GM19455 (cell line): Measurements from ENCODE around the gene KAT6B.
"Not testable (repeated sequence)": the region's sequence is repeated elsewhere in the genome, so short reads cannot be mapped to it uniquely, and the experiment has no call there.

Experiments
- ATAC-seq: cut with Tn5 transposase; IDR thresholded peaks from one replicate; pipeline ENCODE4 v1.9.1; 2021; ENCODE audit not compliant: unreplicated experiment

Gene KAT6B

DNA sequence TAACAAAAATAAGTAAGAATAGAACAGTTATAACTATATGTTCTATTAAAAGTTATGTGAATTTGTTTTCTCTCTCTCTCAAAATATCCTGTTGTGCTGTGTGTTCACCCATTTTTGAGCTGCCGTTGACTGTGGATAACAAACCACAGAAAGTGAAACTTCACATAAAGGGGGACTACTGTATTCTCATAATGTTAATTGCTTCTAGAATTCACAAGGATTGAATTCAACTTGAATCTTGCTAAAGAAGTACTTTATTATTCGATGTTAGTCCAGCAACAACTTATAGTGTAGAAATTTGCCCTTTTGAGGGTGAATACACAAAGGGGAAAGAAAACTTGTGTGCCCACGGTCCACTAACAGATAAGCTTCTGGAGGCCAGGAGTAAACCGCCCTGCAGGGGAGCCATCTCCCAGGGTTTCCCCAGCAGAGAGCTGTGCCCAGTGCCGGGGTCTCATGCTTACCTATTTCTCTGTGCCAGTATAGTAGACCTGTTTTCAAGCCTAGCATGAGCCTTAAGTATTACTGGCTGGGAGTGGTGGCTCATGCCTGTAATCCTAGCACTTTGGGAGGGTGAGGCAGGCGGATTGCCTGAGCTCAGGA is 87.1 kb downstream of the KAT6B start:
- no peak for ATAC-seq

DNA sequence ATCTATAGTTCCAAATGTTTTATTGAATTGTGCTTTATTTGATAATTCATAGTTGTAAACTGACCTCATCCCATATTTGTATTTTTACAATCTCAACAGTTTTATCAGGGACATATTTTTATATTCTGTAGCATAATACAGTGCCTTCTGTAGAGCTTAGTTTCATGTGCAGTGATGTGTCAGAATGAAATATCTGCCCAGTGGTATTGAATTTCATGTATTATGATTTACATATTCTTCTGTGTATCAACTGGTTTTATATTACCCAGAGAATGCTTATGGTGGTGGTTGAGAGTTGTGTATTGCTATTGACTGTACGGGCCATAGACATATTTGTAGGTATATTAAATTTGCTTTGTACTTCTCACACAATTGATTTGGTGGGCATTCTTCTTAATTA is 89.9 kb downstream of the KAT6B start:
- ATAC-seq = no peak

- ATAC-seq = no peak
Measured at GRCh38 chr10:74917481-74918077, 91.2 kb downstream of the KAT6B start.

DNA sequence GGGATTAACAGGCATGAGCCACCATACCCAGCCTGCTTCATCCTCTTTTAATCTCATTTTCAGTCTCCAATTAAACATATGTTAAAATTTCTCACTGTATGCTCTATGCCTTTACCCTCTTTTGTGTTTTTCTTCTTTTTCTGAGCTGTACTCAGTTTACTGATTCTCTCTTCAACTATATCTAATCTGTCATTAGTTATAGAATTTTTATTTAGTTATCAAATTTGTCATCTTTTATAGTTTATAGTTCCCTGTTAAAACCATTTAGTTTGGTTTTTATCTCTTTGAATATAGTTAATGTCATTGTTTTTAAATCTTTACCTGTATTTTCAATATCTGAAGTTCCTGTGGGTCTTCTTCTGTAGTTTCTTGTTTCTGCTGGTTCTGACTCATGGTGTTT is 93.3 kb downstream of the KAT6B start:
- no peak for ATAC-seq

GRCh38 chr10:74921070-74921469 is 94.7 kb downstream of the KAT6B start:
- not testable (repeated sequence) for ATAC-seq

DNA sequence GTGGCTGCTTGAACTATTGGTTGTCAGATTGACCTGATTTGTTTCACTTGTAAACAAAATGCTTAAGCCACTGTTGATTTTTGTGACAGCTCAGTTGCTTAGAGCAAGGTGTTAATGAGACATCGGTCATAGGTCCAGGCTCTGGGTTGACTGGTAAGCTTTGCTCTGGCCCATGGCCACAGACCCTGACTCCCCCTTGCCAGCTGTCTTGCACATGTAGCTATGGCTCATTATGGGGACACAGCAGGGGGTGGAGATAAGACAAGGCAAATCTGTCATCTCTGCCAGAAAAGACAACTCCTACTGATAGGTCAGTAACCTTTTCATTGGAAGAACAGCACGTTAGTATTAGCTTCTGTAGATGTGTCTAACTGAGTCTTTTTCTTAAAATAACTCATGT is 95.3 kb downstream of the KAT6B start:
- no peak for ATAC-seq

GRCh38 chr10:74922921-74923320 is 96.5 kb downstream of the KAT6B start:
- ATAC-seq = no peak

- no peak for ATAC-seq
Measured at GRCh38 chr10:74923556-74923955, 97.2 kb downstream of the KAT6B start.

- no peak for ATAC-seq
Measured at GRCh38 chr10:74924251-74924963, 98.0 kb downstream of the KAT6B start.

- ATAC-seq = no peak
Measured at GRCh38 chr10:74925291-74925690, 98.9 kb downstream of the KAT6B start.

GRCh38 chr10:74925708-74926107 is 99.3 kb downstream of the KAT6B start:
- no peak for ATAC-seq

GRCh38 chr10:74926791-74927585 is 100.6 kb downstream of the KAT6B start:
- no peak for ATAC-seq

DNA sequence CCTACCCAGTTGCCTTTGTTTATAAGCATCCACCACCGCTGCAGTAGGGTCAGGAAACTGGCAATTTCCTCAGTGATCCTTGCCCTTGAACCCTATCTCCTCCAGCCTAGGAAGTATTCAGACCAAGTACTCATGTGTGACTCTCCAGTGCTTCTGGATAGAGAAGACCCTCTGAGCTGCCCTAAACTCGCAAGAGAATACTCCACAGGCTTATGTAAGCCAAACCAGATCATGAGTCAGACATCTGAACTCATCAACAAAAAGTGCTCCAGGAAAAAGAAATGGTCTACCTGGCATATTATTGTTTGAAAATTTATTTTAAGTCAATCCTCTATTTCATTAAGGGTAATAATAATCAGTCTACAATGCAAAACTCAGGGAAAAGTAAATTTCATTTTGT is 101.3 kb downstream of the KAT6B start:
- ATAC-seq = no peak

- no peak for ATAC-seq
Measured at GRCh38 chr10:74928742-74929191, 102.4 kb downstream of the KAT6B start.

DNA sequence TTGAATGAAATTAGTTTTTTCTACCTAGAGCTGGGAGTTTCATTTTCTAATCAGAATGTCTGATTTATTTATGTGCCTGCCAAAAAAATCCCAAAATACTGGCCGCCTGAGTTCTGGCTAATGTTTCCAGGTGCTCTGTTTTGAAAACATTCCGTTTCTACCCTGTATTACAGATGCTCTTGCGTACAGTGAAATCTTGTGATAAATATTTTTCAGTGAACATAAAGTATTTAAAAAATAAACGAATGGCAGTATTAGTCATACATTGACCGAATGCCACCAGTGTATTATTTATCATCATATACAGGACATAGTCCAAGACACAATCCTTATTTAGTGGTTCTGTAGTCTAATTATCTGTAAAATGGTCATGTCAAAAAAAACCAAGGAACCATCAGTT is 102.8 kb downstream of the KAT6B start:
- ATAC-seq = no peak

GRCh38 chr10:74930965-74931364 is 104.6 kb downstream of the KAT6B start:
- ATAC-seq = no peak

DNA sequence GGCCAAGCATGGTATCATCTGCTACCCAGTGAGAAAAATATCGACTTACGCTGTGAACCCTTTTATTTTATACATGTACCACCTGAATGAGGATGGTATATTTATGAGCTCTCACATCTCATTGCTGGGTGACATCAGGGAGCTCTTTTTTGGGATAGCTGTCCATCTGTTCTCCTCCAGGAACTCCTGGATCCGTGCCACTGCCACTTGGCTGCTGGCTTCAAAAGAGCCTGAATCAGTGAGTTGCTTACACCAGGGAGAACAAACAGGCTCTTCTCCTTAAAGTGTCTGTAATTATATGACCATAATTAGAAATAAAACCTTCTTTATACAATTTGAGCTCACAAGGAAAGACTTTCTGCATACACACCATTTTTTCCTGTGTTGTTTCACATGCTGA is 106.2 kb downstream of the KAT6B start:
- ATAC-seq = no peak

GRCh38 chr10:74934100-74934812 is 107.9 kb downstream of the KAT6B start:
- no peak for ATAC-seq

- no peak for ATAC-seq
Measured at GRCh38 chr10:74936577-74937265, 110.3 kb downstream of the KAT6B start.

DNA sequence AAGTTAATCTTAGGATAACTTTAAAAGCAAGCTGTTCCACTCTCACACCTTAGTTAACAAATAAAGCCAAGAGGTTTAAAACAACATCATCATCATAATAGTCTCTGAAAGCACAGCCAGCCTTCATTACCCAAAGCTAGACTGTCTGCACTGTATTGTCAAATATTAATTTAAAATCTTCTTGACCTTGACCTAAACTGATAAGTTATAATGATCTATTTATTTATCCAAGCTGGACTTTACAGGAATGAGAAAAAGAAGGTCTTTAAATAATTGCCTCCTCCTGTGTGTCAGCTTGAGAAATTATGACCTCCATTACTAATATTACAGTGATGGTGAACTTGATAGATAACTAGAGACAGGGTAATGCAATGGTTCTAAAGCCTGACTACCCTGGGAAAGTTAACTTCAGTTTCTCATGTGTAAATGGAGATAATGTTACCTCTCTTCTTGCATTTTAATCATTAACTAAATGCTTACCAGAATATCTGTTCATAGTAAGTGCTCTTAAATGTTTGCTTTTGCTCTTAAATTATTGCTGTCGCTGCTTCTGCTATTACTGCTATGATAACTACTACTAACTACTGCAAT is 111.0 kb downstream of the KAT6B start:
- ATAC-seq = no peak
